ENCODE measurements around the gene ACOX3. TPM values are rescaled to one million over a fixed set of nuclear protein-coding genes. Genes with fewer than 3 reads are reported as not detected.

Gene ACOX3
- total RNA-seq, 2 experiments from 2014 or later: 24.2 to 27.8 TPM

DNA sequence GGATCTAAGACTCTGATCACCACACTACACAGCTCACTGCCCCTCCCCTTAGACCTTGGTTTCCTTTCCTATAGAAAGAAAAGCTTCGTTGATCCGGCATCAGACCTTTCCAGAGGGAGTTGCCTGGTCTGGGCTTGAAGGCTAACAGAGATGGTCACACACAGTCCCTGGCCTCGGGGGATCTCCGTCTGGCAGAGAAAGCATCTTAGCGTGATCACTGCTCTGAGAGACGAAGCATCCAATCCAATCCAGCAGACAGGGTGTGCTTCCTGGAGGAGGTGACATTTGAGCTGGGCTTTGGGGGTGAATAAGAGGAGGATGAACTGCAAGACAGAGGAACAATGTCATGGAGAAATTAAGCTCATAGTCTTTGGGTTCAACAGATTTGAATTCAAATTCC lies 121.5 kb downstream of the ACOX3 start:
- no peaks in the 10 kb centered on the region for H3K9me3 Mint-ChIP-seq
- DNase-seq (no peak), ATAC-seq (no peak)
- no peaks in the 10 kb centered on the region for H3K27me3 Mint-ChIP-seq
- intact Hi-C loops (cut with micrococcal nuclease): no loop called here
- no peaks in the 10 kb centered on the region for H3K36me3 Mint-ChIP-seq (ENCODE audit: low read depth)
- H3K4me3 Mint-ChIP-seq: no peak overlapping the region
- CTCF ChIA-PET: interaction anchor here (1.2 to 1.5 kb wide), 2 partner anchors 10 to 84 kb away, joined by 3 to 4 read pairs; no protein-coding TSS in a partner anchor
- H3K27ac Mint-ChIP-seq: no peak overlapping the region
- TF ChIP-seq CTCF (IDR thresholded peaks at IDR 0.05): no peak
- no peaks in the 10 kb centered on the region for H3K4me1 Mint-ChIP-seq (ENCODE audit: low read depth)
- POLR2A ChIA-PET: no interaction called here

DNA sequence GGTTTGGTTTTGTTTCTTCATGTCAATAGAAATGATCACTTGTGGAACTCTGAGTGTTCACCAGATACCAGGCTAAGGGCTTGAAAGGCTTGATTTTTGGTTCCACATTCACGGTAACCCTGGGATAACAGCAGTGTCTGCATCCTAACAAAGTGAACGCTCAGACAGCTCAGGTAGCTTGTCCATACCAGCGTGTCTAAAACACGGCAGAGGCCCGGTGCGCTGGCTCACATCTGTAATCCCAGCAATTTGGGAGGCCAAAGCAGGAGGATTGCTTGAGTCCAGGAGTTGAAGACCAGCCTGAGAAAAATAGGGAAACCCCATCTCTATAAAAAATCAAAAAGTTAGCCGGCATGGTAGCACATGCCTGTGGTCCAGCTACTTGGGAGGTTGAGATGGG lies 122.0 kb downstream of the ACOX3 start:
- intact Hi-C loops (cut with micrococcal nuclease): no loop called here
- TF ChIP-seq CTCF (IDR thresholded peaks at IDR 0.05): no peak
- ATAC-seq (no peak), DNase-seq (no peak)
- POLR2A ChIA-PET: no interaction called here
- CTCF ChIA-PET: no interaction called here
- Mint-ChIP-seq H3K4me1 (ENCODE audit: low read depth) (no peaks in the 10 kb centered on the region), H3K36me3 (ENCODE audit: low read depth) (no peaks in the 10 kb centered on the region), H3K9me3 (peaks cover 3% of the 10 kb centered on the region), H3K4me3 (no peak overlapping the region), H3K27me3 (no peaks in the 10 kb centered on the region), H3K27ac (no peak overlapping the region)

DNA sequence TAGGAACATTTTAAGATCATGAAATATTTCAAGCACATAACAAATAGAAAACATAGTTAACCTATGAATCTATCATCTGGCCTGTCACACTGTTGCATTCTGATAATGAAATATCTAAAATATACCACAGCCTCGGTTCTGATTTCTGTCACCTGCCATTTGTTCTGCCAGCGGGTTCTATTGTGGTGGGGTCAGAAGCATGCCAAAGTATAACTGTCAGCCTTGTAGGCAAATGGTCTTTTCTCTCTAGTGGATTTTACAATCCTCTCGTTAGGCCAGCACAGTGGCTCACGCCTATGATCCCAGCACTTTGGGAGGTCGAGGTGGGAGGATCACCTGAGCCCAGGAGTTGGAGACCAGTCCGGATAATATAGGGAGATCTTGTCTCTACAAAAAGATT lies 123.0 kb downstream of the ACOX3 start:
- DNase-seq (no peak), ATAC-seq (no peak)
- POLR2A ChIA-PET: no interaction called here
- CTCF ChIA-PET: no interaction called here
- Mint-ChIP-seq H3K9me3 (peaks cover 5% of the 10 kb centered on the region), H3K27ac (no peak overlapping the region), H3K4me3 (no peak overlapping the region), H3K4me1 (ENCODE audit: low read depth) (no peaks in the 10 kb centered on the region), H3K27me3 (no peaks in the 10 kb centered on the region), H3K36me3 (ENCODE audit: low read depth) (no peaks in the 10 kb centered on the region)
- no peak for TF ChIP-seq CTCF (IDR thresholded peaks at IDR 0.05)
- intact Hi-C loops (cut with micrococcal nuclease): no loop called here

GRCh38 chr4:8316911-8317351 lies 123.6 kb downstream of the ACOX3 start:
- ChIA-PET POLR2A (no interaction called here), CTCF (no interaction called here)
- Mint-ChIP-seq H3K9me3 (peaks cover 7% of the 10 kb centered on the region), H3K4me3 (no peak overlapping the region), H3K36me3 (ENCODE audit: low read depth) (no peaks in the 10 kb centered on the region), H3K4me1 (ENCODE audit: low read depth) (no peaks in the 10 kb centered on the region), H3K27me3 (no peaks in the 10 kb centered on the region), H3K27ac (no peak overlapping the region)
- intact Hi-C loops (cut with micrococcal nuclease): no loop called here
- DNase-seq (no peak), ATAC-seq (no peak)
- no peak for TF ChIP-seq CTCF (IDR thresholded peaks at IDR 0.05)

Other genes starting within 250 kb of the ACOX3 start
- gene SH3TC1, start 241.4 kb downstream of the ACOX3 start, total RNA-seq: 10 to 100 TPM; 16.2 to 17.5 TPM
- under 1 TPM in 1 of 2 experiments, not detected in 1; 0.11 TPM for gene HTRA3, start 171.0 kb downstream of the ACOX3 start, total RNA-seq
- 10 to 100 TPM; 25.5 to 26.3 TPM for gene TRMT44, start 54 bp upstream of the ACOX3 start, total RNA-seq
- not detected for gene GPR78, start 139.7 kb upstream of the ACOX3 start, total RNA-seq
- not detected for gene CPZ, start 152.0 kb upstream of the ACOX3 start, total RNA-seq

Measured in activated CD8-positive, alpha-beta T cell treated with anti-CD3 and anti-CD28 coated beads for 36 hours (primary cell).